Esophagus muscularis mucosa (tissue), 3 donors: ENCODE results near the gene OAS3.

Source experiments
- CTCF ChIP-seq, 3 experiments: fragments of 200-600 bp in 2 of 3; fragments of 450-650 bp in 1 of 3; sonication (generic) in 2 of 3; IDR thresholded peaks; one replicate each; pipeline ENCODE4 v1.5.1; 2017 to 2019; ENCODE audit warnings: antibody characterized with exemption in 3 of 3, mild to moderate bottlenecking in 2 of 3, moderate library complexity in 1 of 3
- POLR2A ChIP-seq: fragments of 450-650 bp; IDR thresholded peaks from one replicate; pipeline ENCODE4 v1.6.1; 2017; ENCODE audit warnings: antibody characterized with exemption, moderate library complexity, mild to moderate bottlenecking, low read depth
- POLR2AphosphoS5 ChIP-seq, 2 donors: sonication (generic); formaldehyde crosslinking; IDR thresholded peaks; one replicate each; pipeline ENCODE4 v1.6.1; 2017; ENCODE audit warnings: antibody characterized with exemption in 2 of 2

- TF ChIP-seq CTCF (IDR thresholded peaks at IDR 0.05) (no peak), POLR2A (no peak), POLR2AphosphoS5 (IDR thresholded peaks at IDR 0.05) (no peak)
Measured at GRCh38 chr12:112928978-112929377, 9.3 kb upstream of the OAS3 start.
